NCI-H774 (cell line): Measurements from ENCODE around the gene SAP30L.

Source experiments
- DNase-seq: peaks from one replicate; lab custom pipeline; 2025; lab: John Stamatoyannopoulos, UW

The SAP30L gene

GRCh38 chr5:154445422-154446194 is at the start of gene SAP30L:
Gene SAP30L (plus strand): TSS chr5:154445997. CDS start chr5:154446605, 608 bp downstream.
- DNase-seq = peak; percentile 89

- DNase-seq = no peak
Observed at GRCh38 chr5:154396128-154396527, 49.7 kb upstream of the SAP30L start.

- DNase-seq = peak; percentile 33
Observed at GRCh38 chr5:154397652-154398406, 48.0 kb upstream of the SAP30L start.

GRCh38 chr5:154400678-154401077 is 45.1 kb upstream of the SAP30L start:
- no peak for DNase-seq

GRCh38 chr5:154401355-154401754 is 44.4 kb upstream of the SAP30L start:
- DNase-seq = no peak

- DNase-seq = no peak
Observed at GRCh38 chr5:154401931-154402330, 43.9 kb upstream of the SAP30L start.

- DNase-seq = no peak
Observed at GRCh38 chr5:154402611-154403010, 43.2 kb upstream of the SAP30L start.

- no peak for DNase-seq
Observed at GRCh38 chr5:154403234-154403633, 42.6 kb upstream of the SAP30L start.

- no peak for DNase-seq
Observed at GRCh38 chr5:154403776-154404387, 41.9 kb upstream of the SAP30L start.

- DNase-seq = peak; percentile 49
Observed at GRCh38 chr5:154405078-154405792, 40.6 kb upstream of the SAP30L start.

- no peak for DNase-seq
Observed at GRCh38 chr5:154406231-154406630, 39.6 kb upstream of the SAP30L start.

- DNase-seq = no peak
Observed at GRCh38 chr5:154406826-154407225, 39.0 kb upstream of the SAP30L start.

- DNase-seq = no peak
Observed at GRCh38 chr5:154408811-154409210, 37.0 kb upstream of the SAP30L start.

- no peak for DNase-seq
Observed at GRCh38 chr5:154409230-154409840, 36.5 kb upstream of the SAP30L start.

- DNase-seq = no peak
Observed at GRCh38 chr5:154410008-154410407, 35.8 kb upstream of the SAP30L start.

GRCh38 chr5:154410786-154411185 is 35.0 kb upstream of the SAP30L start:
- no peak for DNase-seq

GRCh38 chr5:154411338-154411737 is 34.5 kb upstream of the SAP30L start:
- no peak for DNase-seq

- no peak for DNase-seq
Observed at GRCh38 chr5:154412316-154412715, 33.5 kb upstream of the SAP30L start.

- DNase-seq = no peak
Observed at GRCh38 chr5:154412925-154413324, 32.9 kb upstream of the SAP30L start.

- no peak for DNase-seq
Observed at GRCh38 chr5:154415114-154415513, 30.7 kb upstream of the SAP30L start.

- peak; percentile 41 for DNase-seq
Observed at GRCh38 chr5:154418344-154418820, 27.4 kb upstream of the SAP30L start.

GRCh38 chr5:154419236-154419635 is 26.6 kb upstream of the SAP30L start:
- DNase-seq = no peak
